ENCODE data around the gene AFAP1.

The AFAP1 gene

GRCh38 chr4:7764466-7764865, 175.2 kb downstream of the AFAP1 start:
- Histone ChIP-seq H3K4me1 (ENCODE audit: control insufficient read depth, insufficient read depth, low read length) (no peaks in the 10 kb centered on the region), H3K27me3 (ENCODE audit: control insufficient read depth, insufficient read depth, low read length) (no peaks in the 10 kb centered on the region), H3K4me3 (ENCODE audit: low read length) (no peak overlapping the region), H3K36me3 (ENCODE audit: control insufficient read depth, insufficient read depth, low read length) (peaks cover 16% of the 10 kb centered on the region), H3K9me3 (ENCODE audit: control insufficient read depth, low read length) (no peaks in the 10 kb centered on the region), H3K9ac (ENCODE audit: low read length) (no peak overlapping the region)

GRCh38 chr4:7763788-7764187, 175.9 kb downstream of the AFAP1 start:
- H3K27me3 ChIP-seq (ENCODE audit: control insufficient read depth, insufficient read depth, low read length) = no peaks in the 10 kb centered on the region
- H3K36me3 ChIP-seq (ENCODE audit: control insufficient read depth, insufficient read depth, low read length) = peaks cover 16% of the 10 kb centered on the region
- no peak overlapping the region for H3K4me3 ChIP-seq (ENCODE audit: low read length)
- H3K4me1 ChIP-seq (ENCODE audit: control insufficient read depth, insufficient read depth, low read length) = no peaks in the 10 kb centered on the region
- no peaks in the 10 kb centered on the region for H3K9me3 ChIP-seq (ENCODE audit: control insufficient read depth, low read length)
- H3K9ac ChIP-seq (ENCODE audit: low read length) = no peak overlapping the region

GRCh38 chr4:7763106-7763505, 176.6 kb downstream of the AFAP1 start:
- no peak overlapping the region for H3K4me3 ChIP-seq (ENCODE audit: low read length)
- H3K9me3 ChIP-seq (ENCODE audit: control insufficient read depth, low read length) = no peaks in the 10 kb centered on the region
- no peak overlapping the region for H3K9ac ChIP-seq (ENCODE audit: low read length)
- no peaks in the 10 kb centered on the region for H3K4me1 ChIP-seq (ENCODE audit: control insufficient read depth, insufficient read depth, low read length)
- peaks cover 16% of the 10 kb centered on the region for H3K36me3 ChIP-seq (ENCODE audit: control insufficient read depth, insufficient read depth, low read length)
- no peaks in the 10 kb centered on the region for H3K27me3 ChIP-seq (ENCODE audit: control insufficient read depth, insufficient read depth, low read length)

- no peak overlapping the region for H3K4me3 ChIP-seq (ENCODE audit: low read length)
- H3K4me1 ChIP-seq (ENCODE audit: control insufficient read depth, insufficient read depth, low read length) = no peaks in the 10 kb centered on the region
- peaks cover 13% of the 10 kb centered on the region for H3K36me3 ChIP-seq (ENCODE audit: control insufficient read depth, insufficient read depth, low read length)
- no peak overlapping the region for H3K9ac ChIP-seq (ENCODE audit: low read length)
- H3K27me3 ChIP-seq (ENCODE audit: control insufficient read depth, insufficient read depth, low read length) = no peaks in the 10 kb centered on the region
- H3K9me3 ChIP-seq (ENCODE audit: control insufficient read depth, low read length) = no peaks in the 10 kb centered on the region
Observed at GRCh38 chr4:7762376-7763030, 177.2 kb downstream of the AFAP1 start.

GRCh38 chr4:7761720-7762119, 177.9 kb downstream of the AFAP1 start:
- Histone ChIP-seq H3K27me3 (ENCODE audit: control insufficient read depth, insufficient read depth, low read length) (no peaks in the 10 kb centered on the region), H3K9ac (ENCODE audit: low read length) (no peak overlapping the region), H3K36me3 (ENCODE audit: control insufficient read depth, insufficient read depth, low read length) (peaks cover 5% of the 10 kb centered on the region), H3K4me1 (ENCODE audit: control insufficient read depth, insufficient read depth, low read length) (no peaks in the 10 kb centered on the region), H3K9me3 (ENCODE audit: control insufficient read depth, low read length) (no peaks in the 10 kb centered on the region), H3K4me3 (ENCODE audit: low read length) (no peak overlapping the region)

GRCh38 chr4:7761312-7761711, 178.3 kb downstream of the AFAP1 start:
- H3K36me3 ChIP-seq (ENCODE audit: control insufficient read depth, insufficient read depth, low read length) = peaks cover 4% of the 10 kb centered on the region
- no peaks in the 10 kb centered on the region for H3K4me1 ChIP-seq (ENCODE audit: control insufficient read depth, insufficient read depth, low read length)
- no peak overlapping the region for H3K9ac ChIP-seq (ENCODE audit: low read length)
- no peaks in the 10 kb centered on the region for H3K27me3 ChIP-seq (ENCODE audit: control insufficient read depth, insufficient read depth, low read length)
- no peak overlapping the region for H3K4me3 ChIP-seq (ENCODE audit: low read length)
- no peaks in the 10 kb centered on the region for H3K9me3 ChIP-seq (ENCODE audit: control insufficient read depth, low read length)

GRCh38 chr4:7760706-7761105, 179.0 kb downstream of the AFAP1 start:
- no peaks in the 10 kb centered on the region for H3K4me1 ChIP-seq (ENCODE audit: control insufficient read depth, insufficient read depth, low read length)
- H3K9me3 ChIP-seq (ENCODE audit: control insufficient read depth, low read length) = no peaks in the 10 kb centered on the region
- H3K36me3 ChIP-seq (ENCODE audit: control insufficient read depth, insufficient read depth, low read length) = peaks cover 4% of the 10 kb centered on the region
- H3K27me3 ChIP-seq (ENCODE audit: control insufficient read depth, insufficient read depth, low read length) = no peaks in the 10 kb centered on the region
- no peak overlapping the region for H3K4me3 ChIP-seq (ENCODE audit: low read length)
- H3K9ac ChIP-seq (ENCODE audit: low read length) = no peak overlapping the region

GRCh38 chr4:7760228-7760627, 179.4 kb downstream of the AFAP1 start:
- Histone ChIP-seq H3K9ac (ENCODE audit: low read length) (no peak overlapping the region), H3K36me3 (ENCODE audit: control insufficient read depth, insufficient read depth, low read length) (peaks cover 4% of the 10 kb centered on the region), H3K4me1 (ENCODE audit: control insufficient read depth, insufficient read depth, low read length) (no peaks in the 10 kb centered on the region), H3K4me3 (ENCODE audit: low read length) (no peak overlapping the region), H3K27me3 (ENCODE audit: control insufficient read depth, insufficient read depth, low read length) (no peaks in the 10 kb centered on the region), H3K9me3 (ENCODE audit: control insufficient read depth, low read length) (no peaks in the 10 kb centered on the region)

GRCh38 chr4:7759635-7760034, 180.0 kb downstream of the AFAP1 start:
- no peak overlapping the region for H3K4me3 ChIP-seq (ENCODE audit: low read length)
- H3K4me1 ChIP-seq (ENCODE audit: control insufficient read depth, insufficient read depth, low read length) = no peaks in the 10 kb centered on the region
- H3K9ac ChIP-seq (ENCODE audit: low read length) = no peak overlapping the region
- peaks cover 4% of the 10 kb centered on the region for H3K36me3 ChIP-seq (ENCODE audit: control insufficient read depth, insufficient read depth, low read length)
- H3K27me3 ChIP-seq (ENCODE audit: control insufficient read depth, insufficient read depth, low read length) = no peaks in the 10 kb centered on the region
- no peaks in the 10 kb centered on the region for H3K9me3 ChIP-seq (ENCODE audit: control insufficient read depth, low read length)

GRCh38 chr4:7759216-7759615, 180.4 kb downstream of the AFAP1 start:
- H3K9me3 ChIP-seq (ENCODE audit: control insufficient read depth, low read length) = no peaks in the 10 kb centered on the region
- H3K27me3 ChIP-seq (ENCODE audit: control insufficient read depth, insufficient read depth, low read length) = no peaks in the 10 kb centered on the region
- no peak overlapping the region for H3K4me3 ChIP-seq (ENCODE audit: low read length)
- H3K4me1 ChIP-seq (ENCODE audit: control insufficient read depth, insufficient read depth, low read length) = no peaks in the 10 kb centered on the region
- no peak overlapping the region for H3K9ac ChIP-seq (ENCODE audit: low read length)
- peaks cover 4% of the 10 kb centered on the region for H3K36me3 ChIP-seq (ENCODE audit: control insufficient read depth, insufficient read depth, low read length)

GRCh38 chr4:7758476-7758875, 181.2 kb downstream of the AFAP1 start:
- Histone ChIP-seq H3K36me3 (ENCODE audit: control insufficient read depth, insufficient read depth, low read length) (peaks cover 4% of the 10 kb centered on the region), H3K9ac (ENCODE audit: low read length) (no peak overlapping the region)

GRCh38 chr4:7757501-7758471, 181.9 kb downstream of the AFAP1 start:
- Histone ChIP-seq H3K9me3 (ENCODE audit: control insufficient read depth, low read length) (no peaks in the 10 kb centered on the region), H3K4me3 (ENCODE audit: low read length) (no peak overlapping the region), H3K4me1 (ENCODE audit: control insufficient read depth, insufficient read depth, low read length) (no peaks in the 10 kb centered on the region), H3K27me3 (ENCODE audit: control insufficient read depth, insufficient read depth, low read length) (no peaks in the 10 kb centered on the region), H3K36me3 (ENCODE audit: control insufficient read depth, insufficient read depth, low read length) (peaks cover 4% of the 10 kb centered on the region), H3K9ac (ENCODE audit: low read length) (no peak overlapping the region)

More at GRCh38 chr4:7758476-7758875, 181.2 kb downstream of the AFAP1 start:
- Histone ChIP-seq H3K4me3 (ENCODE audit: low read length) (no peak overlapping the region), H3K9me3 (ENCODE audit: control insufficient read depth, low read length) (no peaks in the 10 kb centered on the region), H3K27me3 (ENCODE audit: control insufficient read depth, insufficient read depth, low read length) (no peaks in the 10 kb centered on the region), H3K4me1 (ENCODE audit: control insufficient read depth, insufficient read depth, low read length) (no peaks in the 10 kb centered on the region)

All from mucosa of stomach (tissue), 1 donor.